ENCODE data around the gene AMN1.
A peak's percentile ranks its signal among the peaks of the same experiment; 100 is the strongest.
"Not testable (repeated sequence)": the region's sequence is repeated elsewhere in the genome, so short reads cannot be mapped to it uniquely, and the experiment has no call there.

AMN1 gene

GRCh38 chr12:31682136-31682962 lies 46.5 kb downstream of the AMN1 start:
- TF ChIP-seq CTCF (IDR thresholded peaks at IDR 0.05; ENCODE audit: low read length, missing control alignments), result peak; percentile 83
- no peak overlapping the region for H3K4me3 ChIP-seq (replicated peaks; ENCODE audit: low read depth, low read length)
- peak; percentile 93 for DNase-seq (ENCODE audit: low read depth)

- no peak for DNase-seq (ENCODE audit: low read depth)
- TF ChIP-seq CTCF (IDR thresholded peaks at IDR 0.05; ENCODE audit: low read length, missing control alignments), result no peak
- no peak overlapping the region for H3K4me3 ChIP-seq (replicated peaks; ENCODE audit: low read depth, low read length)
Measured at GRCh38 chr12:31672521-31672920, 56.3 kb downstream of the AMN1 start.

GRCh38 chr12:31669582-31669981 lies 59.2 kb downstream of the AMN1 start:
- H3K4me3 ChIP-seq (replicated peaks; ENCODE audit: low read depth, low read length), result not testable (repeated sequence)

GRCh38 chr12:31669020-31669419 lies 59.8 kb downstream of the AMN1 start:
- no peak overlapping the region for H3K4me3 ChIP-seq (replicated peaks; ENCODE audit: low read depth, low read length)
- no peak for TF ChIP-seq CTCF (IDR thresholded peaks at IDR 0.05; ENCODE audit: low read length, missing control alignments)
- no peak for DNase-seq (ENCODE audit: low read depth)

More at GRCh38 chr12:31669582-31669981, 59.2 kb downstream of the AMN1 start:
- not testable (repeated sequence) for DNase-seq (ENCODE audit: low read depth)

- TF ChIP-seq CTCF (IDR thresholded peaks at IDR 0.05; ENCODE audit: low read length, missing control alignments), result no peak
- no peak for DNase-seq (ENCODE audit: low read depth)
- H3K4me3 ChIP-seq (replicated peaks; ENCODE audit: low read depth, low read length), result no peak overlapping the region
Measured at GRCh38 chr12:31664038-31664437, 64.8 kb downstream of the AMN1 start.

GRCh38 chr12:31663576-31663975 lies 65.2 kb downstream of the AMN1 start:
- no peak overlapping the region for H3K4me3 ChIP-seq (replicated peaks; ENCODE audit: low read depth, low read length)
- no peak for TF ChIP-seq CTCF (IDR thresholded peaks at IDR 0.05; ENCODE audit: low read length, missing control alignments)
- no peak for DNase-seq (ENCODE audit: low read depth)

- H3K4me3 ChIP-seq (replicated peaks; ENCODE audit: low read depth, low read length), result no peak overlapping the region
- no peak for DNase-seq (ENCODE audit: low read depth)
- TF ChIP-seq CTCF (IDR thresholded peaks at IDR 0.05; ENCODE audit: low read length, missing control alignments), result no peak
Measured at GRCh38 chr12:31662176-31662849, 66.5 kb downstream of the AMN1 start.
